H1 (cell line): Measurements from ENCODE around the gene HCK. TPM values are rescaled to one million over a fixed set of nuclear protein-coding genes. Genes with fewer than 3 reads are reported as not detected.

Experiments used
- CTCF ChIA-PET: fragments of 300-600 bp; sonication (Branson Sonifier 250); formaldehyde crosslinking; loops from one replicate; lab custom pipeline; 2021; ENCODE audit not compliant: partially characterized antibody; lab: Charles Lee
- POLR2A ChIA-PET: fragments of 300-600 bp; sonication (Branson Sonifier 250); formaldehyde crosslinking; loops from one replicate; lab custom pipeline; 2021; ENCODE audit warnings: inconsistent platforms; ENCODE audit not compliant: partially characterized antibody; lab: Charles Lee
- DNase-seq, 2 experiments: peaks; one replicate each; pipeline versions ENCODE4 v3.0.0 to v3.0.0-alpha.2; 2010 to 2022; ENCODE audit warnings: low spot score in 2 of 2, low read depth in 1 of 2, mixed read lengths in 1 of 2
- FAIRE-seq: peaks from 2 replicates; lab custom pipeline; 2011; peaks lifted over from hg19 to GRCh38; lab: Jason Lieb, UNC
- H2AFZ ChIP-seq: 2 replicates; pipeline ENCODE4 v1.8.1; 2012; ENCODE audit warnings: low read length, inconsistent platforms
- H2AK5ac ChIP-seq: 2 replicates; pipeline ENCODE4 v1.6.1; 2013; ENCODE audit warnings: low read depth, low read length
- H2BK120ac ChIP-seq: replicated peaks from 2 replicates; pipeline ENCODE3; 2013; ENCODE audit warnings: low read depth, low read length, inconsistent platforms
- H2BK12ac ChIP-seq: 2 replicates; pipeline ENCODE4 v1.6.1; 2013; ENCODE audit warnings: low read depth, low read length
- H2BK15ac ChIP-seq: 2 replicates; pipeline ENCODE4 v1.6.1; 2013; ENCODE audit warnings: low read length
- H2BK20ac ChIP-seq: 2 replicates; pipeline ENCODE4 v1.6.1; 2013; ENCODE audit warnings: low read length
- H2BK5ac ChIP-seq: 2 replicates; pipeline ENCODE4 v1.6.1; 2013; ENCODE audit warnings: low read depth, low read length
- H3K14ac ChIP-seq: 2 replicates; pipeline ENCODE4 v1.6.1; 2013; ENCODE audit warnings: inconsistent platforms; ENCODE audit not compliant: insufficient read length
- H3K18ac ChIP-seq: 2 replicates; pipeline ENCODE4 v1.6.1; 2013; ENCODE audit warnings: low read length; ENCODE audit errors: extremely low read depth
- H3K23ac ChIP-seq: 2 replicates; pipeline ENCODE4 v1.6.1; 2013; ENCODE audit warnings: inconsistent platforms; ENCODE audit not compliant: insufficient read length
- H3K23me2 ChIP-seq: 2 replicates; pipeline ENCODE4 v1.6.1; 2013; ENCODE audit warnings: low read depth, low read length
- H3K27ac ChIP-seq: 2 replicates; pipeline ENCODE4 v1.6.1; 2011; ENCODE audit warnings: low read depth, low read length, inconsistent platforms
- H3K27me3 ChIP-seq, 4 experiments: replicated peaks in 1 of 4; 1 replicate in 1 of 4; 2 replicates in 3 of 4; pipeline versions ENCODE4 v1.6.1 to v1.8.1; 2011 to 2013; ENCODE audit warnings: low read length in 3 of 4, mild to moderate bottlenecking in 3 of 4, inconsistent platforms in 2 of 4, mixed read lengths in 2 of 4, moderate library complexity in 1 of 4; ENCODE audit not compliant: control insufficient read depth in 3 of 4, insufficient read depth in 3 of 4; ENCODE audit errors: extremely low read depth in 1 of 4
- H3K36me3 ChIP-seq, 4 experiments: 2 replicates each; pipeline versions ENCODE4 v1.6.1 to v1.8.1; 2011 to 2013; ENCODE audit warnings: mild to moderate bottlenecking in 4 of 4, low read length in 3 of 4, moderate library complexity in 2 of 4, control low read depth in 1 of 4, inconsistent platforms in 1 of 4; ENCODE audit not compliant: insufficient read depth in 4 of 4, control insufficient read depth in 2 of 4
- H3K4ac ChIP-seq: replicated peaks from 2 replicates; pipeline ENCODE3; 2013; ENCODE audit warnings: low read length, low read depth, mixed read lengths, inconsistent platforms; ENCODE audit not compliant: insufficient read length
- H3K4me1 ChIP-seq, 4 experiments: replicated peaks in 1 of 4; 1 replicate in 1 of 4; 2 replicates in 3 of 4; pipeline versions ENCODE4 v1.6.1 to v1.8.1; 2011 to 2013; ENCODE audit warnings: low read length in 3 of 4, inconsistent platforms in 2 of 4, mixed read lengths in 1 of 4; ENCODE audit not compliant: insufficient read depth in 4 of 4, control insufficient read depth in 3 of 4
- H3K4me2 ChIP-seq, 2 experiments: 2 replicates each; pipeline versions ENCODE4 v1.6.1 to v1.8.1; 2011 to 2013; ENCODE audit warnings: low read depth in 2 of 2, low read length in 2 of 2, control low read depth in 1 of 2, inconsistent platforms in 1 of 2, mild to moderate bottlenecking in 1 of 2; ENCODE audit not compliant: insufficient read depth in 1 of 2
- H3K4me3 ChIP-seq, 4 experiments: fragments of 200-600, 300-600 bp in 1 of 4; sonication (generic), shearing (Covaris generic), sonication (Bioruptor Twin) in 1 of 4; 2 replicates each; pipeline versions ENCODE4 v1.5.1 to v1.8.1; 2011 to 2016; ENCODE audit warnings: low read length in 4 of 4, low read depth in 3 of 4, control low read depth in 2 of 4, inconsistent platforms in 2 of 4, mild to moderate bottlenecking in 2 of 4, mixed read lengths in 1 of 4, moderate library complexity in 1 of 4; ENCODE audit not compliant: insufficient read depth in 2 of 4; ENCODE audit errors: extremely low read depth in 1 of 4
- H3K56ac ChIP-seq: replicated peaks from 2 replicates; pipeline ENCODE3; 2013; ENCODE audit warnings: low read depth, mild to moderate bottlenecking, mixed read lengths, low read length, inconsistent platforms; ENCODE audit not compliant: insufficient read length
- H3K79me1 ChIP-seq: 2 replicates; pipeline ENCODE4 v1.6.1; 2013; ENCODE audit warnings: low read depth, low read length, control low read depth
- H3K79me2 ChIP-seq, 2 experiments: 2 replicates each; pipeline versions ENCODE4 v1.6.1 to v1.8.1; 2012 to 2013; ENCODE audit warnings: low read length in 2 of 2, mild to moderate bottlenecking in 2 of 2, inconsistent platforms in 1 of 2; ENCODE audit not compliant: insufficient read depth in 2 of 2, control insufficient read depth in 1 of 2
- H3K9ac ChIP-seq, 4 experiments: replicated peaks in 1 of 4; 1 replicate in 1 of 4; 2 replicates in 3 of 4; pipeline versions ENCODE4 v1.6.1 to v1.8.1; 2011 to 2013; ENCODE audit warnings: low read depth in 3 of 4, low read length in 3 of 4, control low read depth in 2 of 4, mild to moderate bottlenecking in 2 of 4, moderate library complexity in 2 of 4, inconsistent platforms in 1 of 4; ENCODE audit errors: extremely low read depth in 1 of 4
- H3K9me3 ChIP-seq, 2 experiments: 2 replicates each; pipeline versions ENCODE4 v1.6.1 to v1.8.1; 2012 to 2013; ENCODE audit warnings: mild to moderate bottlenecking in 2 of 2, moderate library complexity in 2 of 2, control low read depth in 1 of 2, inconsistent platforms in 1 of 2, low read depth in 1 of 2, low read length in 1 of 2, mixed read lengths in 1 of 2; ENCODE audit not compliant: insufficient read depth in 2 of 2
- H4K20me1 ChIP-seq, 2 experiments: replicated peaks in 1 of 2; 2 replicates each; pipeline versions ENCODE3 to v1.8.1; 2011 to 2013; ENCODE audit warnings: inconsistent platforms in 2 of 2, low read length in 2 of 2, mild to moderate bottlenecking in 1 of 2; ENCODE audit not compliant: insufficient read depth in 2 of 2, control insufficient read depth in 1 of 2
- H4K5ac ChIP-seq: 2 replicates; pipeline ENCODE4 v1.6.1; 2013; ENCODE audit warnings: low read length, low read depth, mixed read lengths, inconsistent platforms; ENCODE audit not compliant: insufficient read length
- H4K8ac ChIP-seq: 2 replicates; pipeline ENCODE4 v1.8.0; 2013; ENCODE audit warnings: mild to moderate bottlenecking, moderate library complexity, low read length, inconsistent platforms; ENCODE audit not compliant: insufficient read depth; ENCODE audit errors: extremely low read depth
- H4K91ac ChIP-seq: replicated peaks from 2 replicates; pipeline ENCODE3; 2013; ENCODE audit warnings: low read length, mixed read lengths, inconsistent platforms; ENCODE audit not compliant: insufficient read length
- CTCF ChIP-seq, 3 experiments: IDR thresholded peaks; 1 replicate in 2 of 3; 2 replicates in 1 of 3; pipeline versions ENCODE4 v1.5.1 to v1.6.1; 2011; ENCODE audit warnings: low read length in 3 of 3, mild to moderate bottlenecking in 3 of 3, inconsistent platforms in 2 of 3, low read depth in 1 of 3, moderate library complexity in 1 of 3; ENCODE audit not compliant: insufficient read depth in 1 of 3; ENCODE audit errors: control extremely low read depth in 1 of 3
- EZH2 ChIP-seq: fragments of 200-600 bp; sonication (generic); IDR thresholded peaks from 2 replicates; pipeline ENCODE4 v1.7.1; 2012; ENCODE audit warnings: low read depth, mild to moderate bottlenecking, moderate library complexity, low read length, inconsistent platforms; ENCODE audit not compliant: severe bottlenecking
- RFX5 ChIP-seq: IDR thresholded peaks from 2 replicates; pipeline ENCODE4 v1.6.1; 2011; ENCODE audit warnings: low read depth, low read length, improper control_type of control experiment, borderline replicate concordance
- WGBS, 2 experiments: shearing (Covaris generic) in 1 of 2; methylation state at CpG; one replicate each; pipeline versions ENCODE4 v1.1.6 to v1.1.7; 2013 to 2015; ENCODE audit warnings: low lambda C conversion rate in 2 of 2, mixed read lengths in 2 of 2, inconsistent platforms in 1 of 2, low coverage in 1 of 2, missing lambda C conversion rate in 1 of 2; ENCODE audit not compliant: insufficient replicate concordance in 2 of 2, insufficient coverage in 1 of 2, insufficient read length in 1 of 2; ENCODE audit errors: extremely low coverage in 1 of 2, missing lambda C conversion rate in 1 of 2; 5-methylcytosine and 5-hydroxymethylcytosine counted together
- polyA plus RNA-seq, 7 experiments: library from polyadenylated mRNA; depleted of rRNA in 3 of 7; stranded (reverse) in 5 of 7; unstranded in 2 of 7; fragments of >200 nt in 5 of 7; fragments of 200-250 nt in 2 of 7; gene quantifications; 1 replicate in 5 of 7; 2 replicates in 1 of 7; 4 replicates in 1 of 7; pipeline versions ENCODE4 v1.2.1 to v1.2.3, GENCODE V29; 2011 to 2013; ENCODE audit warnings: missing spikeins in 2 of 7, mixed read lengths in 2 of 7
- total RNA-seq: library from RNA; stranded (reverse); fragmentation: NEBNext Ultra II Directional; extraction: Animal tissue kit (Norgen Biotek cat#: 25700); gene quantifications from 2 replicates; pipeline ENCODE4 v1.2.1, GENCODE V29; 2021

Gene HCK
- total and polyA plus RNA-seq, 2 of the 8 experiments (the other 6 are each of a cell fraction or from before 2014, with no cell fraction given) = 0.37 to 4.3 TPM

- POLR2A ChIA-PET = interaction anchor here (0.9 to 1.3 kb wide), 2 partner anchors 11 to 58 kb away, joined by 3 read pairs; partner anchors contain the start of gene TM9SF4
- TF ChIP-seq RFX5 (no peak), EZH2 (peak; percentile 45), CTCF (IDR thresholded peaks at IDR 0.05; ENCODE audit: control extremely low read depth in 1 of 3, insufficient read depth in 1 of 3, low read depth in 1 of 3, low read length in 3 of 3) (no peak)
- Histone ChIP-seq H3K56ac (no peak overlapping the region), H2BK12ac (no peak overlapping the region), H3K9ac (no peak overlapping the region; a peak in 1 of 7 replicates), H3K27ac (no peak overlapping the region), H3K23ac (no peak overlapping the region), H3K27me3 (peaks cover 3 to 45% (median 33%) of the 10 kb centered on the region in 4 experiments), H2AFZ (no peak overlapping the region), H2AK5ac (no peak overlapping the region), H4K91ac (no peak overlapping the region), H3K4me2 (peak overlapping the region; percentile 62 to 79), H2BK15ac (no peak overlapping the region), H3K14ac (no peak overlapping the region), H3K23me2 (peaks cover 8% of the 10 kb centered on the region; the same call in 1 of the 2 replicates), H3K4me3 (peak overlapping the region; percentile 35 to 75 (median 66); a peak in 7 of 8 replicates), H3K36me3 (no peaks in the 10 kb centered on the region), H3K79me2 (no peaks in the 10 kb centered on the region), H4K20me1 (no peaks in the 10 kb centered on the region), H3K9me3 (no peaks in the 10 kb centered on the region), H2BK5ac (no peak overlapping the region), H4K8ac (no peak overlapping the region), H3K4ac (no peak overlapping the region), H3K4me1 (peaks cover 2 to 10% (median 6%) of the 10 kb centered on the region in 4 experiments; a peak in 5 of 7 replicates), H2BK120ac (no peak overlapping the region), H4K5ac (no peak overlapping the region), H3K79me1 (no peaks in the 10 kb centered on the region), H3K18ac (0 out of 2 replicates have a peak overlapping the region, but pooled peaks have one; percentile 71), H2BK20ac (no peak overlapping the region)
- DNase-seq (no peak), FAIRE-seq (peak; percentile 74)
- CTCF ChIA-PET = interaction anchor here (1.0 to 4.1 kb wide), 4 partner anchors 17 to 205 kb away, joined by 3 to 22 read pairs (median 4); no protein-coding TSS in a partner anchor
- 15% methylated on average over 14 of the region's 14 CpGs; no CpG with 5 or more reads in 1 of the 2 experiments for WGBS, 2 experiments
These were observed 337 bp upstream of the HCK start for GRCh38 chr20:32051720-32052089.
